Endothelial cell (in vitro differentiated cells): ENCODE measurements around the gene GAS6. TPM values are rescaled to one million over a fixed set of nuclear protein-coding genes. Genes with fewer than 3 reads are reported as not detected.

Experiments
- DNase-seq: peaks from one replicate; pipeline ENCODE4 v3.0.0; 2021; ENCODE audit warnings: low spot score
- H3K27ac Mint-ChIP-seq: one replicate; pipeline ENCODE4 v1.8.0; 2021; ENCODE audit warnings: mixed read lengths, inconsistent platforms; ENCODE audit not compliant: unreplicated experiment
- H3K27me3 Mint-ChIP-seq: one replicate; pipeline ENCODE4 v1.8.0; 2021; ENCODE audit warnings: mild to moderate bottlenecking, moderate library complexity, mixed read lengths, inconsistent platforms; ENCODE audit not compliant: unreplicated experiment
- H3K36me3 Mint-ChIP-seq: one replicate; pipeline ENCODE4 v1.8.0; 2021; ENCODE audit warnings: mild to moderate bottlenecking, low read depth, mixed read lengths, inconsistent platforms; ENCODE audit not compliant: unreplicated experiment
- H3K4me1 Mint-ChIP-seq: one replicate; pipeline ENCODE4 v1.8.0; 2021; ENCODE audit warnings: mild to moderate bottlenecking, mixed read lengths, inconsistent platforms; ENCODE audit not compliant: unreplicated experiment
- H3K4me3 Mint-ChIP-seq: one replicate; pipeline ENCODE4 v1.8.0; 2021; ENCODE audit warnings: mild to moderate bottlenecking, mixed read lengths, inconsistent platforms; ENCODE audit not compliant: unreplicated experiment
- H3K9me3 Mint-ChIP-seq: one replicate; pipeline ENCODE4 v1.8.0; 2021; ENCODE audit warnings: mixed read lengths, inconsistent platforms; ENCODE audit not compliant: unreplicated experiment
- CTCF ChIP-seq: fragments of 200-600 bp; sonication (generic); IDR thresholded peaks from one replicate; pipeline ENCODE4 v1.5.0; 2021; ENCODE audit warnings: antibody characterized with exemption; ENCODE audit not compliant: unreplicated experiment
- total RNA-seq: library from RNA; stranded (reverse); fragmentation: NEBNext Ultra II Directional; extraction: Animal tissue kit (Norgen Biotek cat#: 25700); gene quantifications from one replicate; pipeline ENCODE4 v1.2.1, GENCODE V29; 2021; ENCODE audit not compliant: unreplicated experiment

Gene GAS6
- total RNA-seq, 1 donor from 2014 or later = 19.8 TPM

GRCh38 chr13:113839536-113840204, 24.2 kb downstream of the GAS6 start:
- no peak overlapping the region for H3K27ac Mint-ChIP-seq
- H3K4me3 Mint-ChIP-seq = no peak overlapping the region
- DNase-seq = no peak
- peaks cover 27% of the 10 kb centered on the region for H3K4me1 Mint-ChIP-seq
- peaks cover 7% of the 10 kb centered on the region for H3K36me3 Mint-ChIP-seq
- TF ChIP-seq CTCF = no peak
- H3K27me3 Mint-ChIP-seq = peaks cover 19% of the 10 kb centered on the region
- H3K9me3 Mint-ChIP-seq = no peaks in the 10 kb centered on the region

- Mint-ChIP-seq H3K27me3 (peaks cover 23% of the 10 kb centered on the region), H3K36me3 (peaks cover 4% of the 10 kb centered on the region), H3K27ac (no peak overlapping the region), H3K4me1 (peaks cover 23% of the 10 kb centered on the region), H3K9me3 (no peaks in the 10 kb centered on the region), H3K4me3 (no peak overlapping the region)
- TF ChIP-seq CTCF = no peak
- DNase-seq = no peak
Observed at GRCh38 chr13:113838711-113839201, 25.1 kb downstream of the GAS6 start.

- Mint-ChIP-seq H3K4me3 (no peak overlapping the region), H3K4me1 (peaks cover 23% of the 10 kb centered on the region), H3K27me3 (peaks cover 24% of the 10 kb centered on the region), H3K27ac (peak overlapping the region; percentile 71), H3K9me3 (no peaks in the 10 kb centered on the region), H3K36me3 (peaks cover 4% of the 10 kb centered on the region)
- DNase-seq = no peak
- no peak for TF ChIP-seq CTCF
Observed at GRCh38 chr13:113837560-113838355, 26.1 kb downstream of the GAS6 start.

- peaks cover 19% of the 10 kb centered on the region for H3K4me1 Mint-ChIP-seq
- H3K9me3 Mint-ChIP-seq = no peaks in the 10 kb centered on the region
- no peak for DNase-seq
- H3K27ac Mint-ChIP-seq = peak overlapping the region; percentile 71
- peak overlapping the region; percentile 12 for H3K4me3 Mint-ChIP-seq
- peaks cover 3% of the 10 kb centered on the region for H3K36me3 Mint-ChIP-seq
- H3K27me3 Mint-ChIP-seq = peaks cover 23% of the 10 kb centered on the region
- no peak for TF ChIP-seq CTCF
Observed at GRCh38 chr13:113836768-113837559, 26.9 kb downstream of the GAS6 start.
